ENCODE results near the gene SMAD4. TPM values are rescaled to one million over a fixed set of nuclear protein-coding genes. Genes with fewer than 3 reads are reported as not detected.
A peak's percentile ranks its signal among the peaks of the same experiment; 100 is the strongest.

SMAD4 gene
- total and polyA plus RNA-seq, 2 of the 13 experiments (the other 11 are each of a cell fraction or from before 2014, with no cell fraction given), result 70.2 to 72.0 TPM

GRCh38 chr18:51038110-51038509 is 8.1 kb downstream of the SMAD4 start (continued):
- no peak for TF ChIP-seq CREBL2 (CRISPR knock-in tag; IDR thresholded peaks at IDR 0.05; ENCODE audit: borderline replicate concordance)
- TF ChIP-seq CEBPB (IDR thresholded peaks at IDR 0.05; ENCODE audit: borderline replicate concordance, low read depth, low read length), result peak; percentile 84
- TF ChIP-seq, protein P1, sequence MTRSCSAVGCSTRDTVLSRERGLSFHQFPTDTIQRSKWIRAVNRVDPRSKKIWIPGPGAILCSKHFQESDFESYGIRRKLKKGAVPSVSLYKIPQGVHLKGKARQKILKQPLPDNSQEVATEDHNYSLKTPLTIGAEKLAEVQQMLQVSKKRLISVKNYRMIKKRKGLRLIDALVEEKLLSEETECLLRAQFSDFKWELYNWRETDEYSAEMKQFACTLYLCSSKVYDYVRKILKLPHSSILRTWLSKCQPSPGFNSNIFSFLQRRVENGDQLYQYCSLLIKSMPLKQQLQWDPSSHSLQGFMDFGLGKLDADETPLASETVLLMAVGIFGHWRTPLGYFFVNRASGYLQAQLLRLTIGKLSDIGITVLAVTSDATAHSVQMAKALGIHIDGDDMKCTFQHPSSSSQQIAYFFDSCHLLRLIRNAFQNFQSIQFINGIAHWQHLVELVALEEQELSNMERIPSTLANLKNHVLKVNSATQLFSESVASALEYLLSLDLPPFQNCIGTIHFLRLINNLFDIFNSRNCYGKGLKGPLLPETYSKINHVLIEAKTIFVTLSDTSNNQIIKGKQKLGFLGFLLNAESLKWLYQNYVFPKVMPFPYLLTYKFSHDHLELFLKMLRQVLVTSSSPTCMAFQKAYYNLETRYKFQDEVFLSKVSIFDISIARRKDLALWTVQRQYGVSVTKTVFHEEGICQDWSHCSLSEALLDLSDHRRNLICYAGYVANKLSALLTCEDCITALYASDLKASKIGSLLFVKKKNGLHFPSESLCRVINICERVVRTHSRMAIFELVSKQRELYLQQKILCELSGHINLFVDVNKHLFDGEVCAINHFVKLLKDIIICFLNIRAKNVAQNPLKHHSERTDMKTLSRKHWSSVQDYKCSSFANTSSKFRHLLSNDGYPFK (CRISPR knock-in tag; IDR thresholded peaks at IDR 0.05; ENCODE audit: borderline replicate concordance), result no peak
- no peak for TF ChIP-seq ZNF768 (CRISPR knock-in tag; IDR thresholded peaks at IDR 0.05)
- no peak for TF ChIP-seq ZFP36 (IDR thresholded peaks at IDR 0.05; ENCODE audit: borderline replicate concordance, low read depth, low read length, partially characterized antibody)
- TF ChIP-seq SRSF4 (IDR thresholded peaks at IDR 0.05; ENCODE audit: low read depth, low read length, poor library complexity, severe bottlenecking), result no peak

DNA sequence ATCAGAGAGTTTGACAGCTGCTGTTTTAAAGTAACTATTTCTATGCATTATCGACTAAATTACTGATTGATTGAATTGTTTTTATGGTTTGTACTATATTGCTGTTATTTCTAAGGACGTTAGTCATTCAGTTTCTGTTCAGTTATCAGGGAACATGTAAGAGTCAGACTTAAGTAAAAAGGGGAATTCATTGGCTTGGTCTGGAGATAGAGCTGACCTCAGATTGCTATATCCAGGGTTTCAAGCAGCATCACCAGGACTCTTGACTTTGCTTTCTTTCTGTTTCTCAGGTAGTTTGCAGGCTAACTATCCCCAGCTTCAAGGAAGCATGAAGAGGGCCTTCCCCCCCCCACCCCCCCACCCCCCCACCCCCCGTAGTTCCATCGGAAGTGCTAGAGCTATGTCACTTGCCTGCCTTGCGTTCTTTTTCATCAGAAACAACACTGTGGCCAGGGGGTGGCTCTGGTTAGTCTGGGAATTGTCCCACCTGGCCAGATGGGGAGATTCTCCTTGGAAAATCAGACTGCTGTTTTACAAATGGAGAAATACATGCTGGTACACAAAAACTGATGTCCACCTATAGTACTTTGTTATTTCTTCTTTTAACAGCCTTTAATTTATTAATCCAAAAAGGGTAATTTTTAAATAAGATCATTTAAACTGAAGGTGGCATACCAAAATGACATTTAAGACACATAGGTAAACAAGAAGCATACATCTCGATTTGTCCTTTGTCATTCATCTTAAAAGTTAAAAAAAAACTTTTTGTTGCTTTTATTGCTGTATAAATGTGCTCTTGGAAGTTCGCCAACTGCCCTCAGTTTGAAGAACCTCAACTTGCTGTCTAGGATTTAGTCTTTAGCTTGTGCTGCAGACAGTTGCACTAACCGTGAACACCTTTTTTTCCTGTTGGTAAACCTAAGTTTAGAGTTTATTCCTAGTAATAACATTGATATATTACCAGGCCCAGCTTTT is 9.4 kb downstream of the SMAD4 start:
- no TSS peak for BruUV-seq (replicated peaks)
- in situ Hi-C loops (cut with HindIII; ENCODE audit: extremely low pct_ligation_motif_present, low pct_unique_long_range_greater_than_20kb), result loop anchor here (5.0 kb wide), 1 partner anchor 72 kb away; the partner anchor contains the start of gene ELAC1
- TF ChIP-seq HNRNPK (IDR thresholded peaks at IDR 0.05; ENCODE audit: low read depth, low read length, poor library complexity, severe bottlenecking), result peak; percentile 42
- TF ChIP-seq ZMAT5 (CRISPR knock-in tag; IDR thresholded peaks at IDR 0.05; ENCODE audit: borderline replicate concordance, low read depth), result no peak
- TF ChIP-seq CREM (IDR thresholded peaks at IDR 0.05), result no peak
- no peak for TF ChIP-seq CREM (CRISPR knock-in tag; IDR thresholded peaks at IDR 0.05)
- 0 out of 2 replicates have a peak, but pooled peaks have one; percentile 1 for TF ChIP-seq ZNF770 (CRISPR knock-in tag; IDR thresholded peaks at IDR 0.05)
- TF ChIP-seq ZNF652 (CRISPR knock-in tag; IDR thresholded peaks at IDR 0.05; ENCODE audit: borderline replicate concordance, low read depth), result no peak
- no peak for TF ChIP-seq THAP7 (CRISPR knock-in tag; IDR thresholded peaks at IDR 0.05)
- TF ChIP-seq TGIF2 (CRISPR knock-in tag; IDR thresholded peaks at IDR 0.05), result no peak

More for the DNA sequence above, 9.4 kb downstream of the SMAD4 start:
- 52% methylated on average over 8 of the region's 8 CpGs for WGBS (ENCODE audit: low lambda C conversion rate)
- Histone ChIP-seq H3K27ac (ENCODE audit: extremely low read length, insufficient read depth, low read length) (peak overlapping the region; percentile 78), H3K4me3 (replicated peaks in 1 of 3; ENCODE audit: insufficient read depth in 1 of 3, low read depth in 2 of 3, low read length in 3 of 3) (no peak overlapping the region), H3K4me1 (ENCODE audit: insufficient read depth, low read length) (peaks cover 66% of the 10 kb centered on the region), H2AFZ (ENCODE audit: low read length) (no peak overlapping the region), H3K36me3 (replicated peaks in 1 of 2; ENCODE audit: control insufficient read depth in 1 of 2, insufficient read depth in 2 of 2, low read length in 2 of 2) (peaks cover 0 to 5% of the 10 kb centered on the region in 2 experiments; a peak in 1 of 5 replicates), H3K9me3 (ENCODE audit: low read length) (no peaks in the 10 kb centered on the region), H3K79me2 (ENCODE audit: insufficient read depth, low read length) (peaks cover 97% of the 10 kb centered on the region), H3K4me2 (ENCODE audit: low read depth, low read length) (no peak overlapping the region), H4K20me1 (ENCODE audit: insufficient read depth, low read length) (peaks cover 82% of the 10 kb centered on the region), H3K9ac (ENCODE audit: insufficient read depth, low read depth, low read length) (no peak overlapping the region), H3K27me3 (ENCODE audit: control insufficient read depth in 1 of 2, insufficient read depth in 2 of 2, low read length in 2 of 2) (no peaks in the 10 kb centered on the region)
- ATAC-seq (peak; percentile 37; the same call in 2 of the 3 replicates), FAIRE-seq (peak; percentile 18), DNase-seq (ENCODE audit: low spot score) (no peak)
- POLR2A ChIA-PET, result interaction anchor here (1.0 to 3.6 kb wide), 3 partner anchors 10 to 159 kb away, joined by 3 to 36 read pairs (median 21); partner anchors contain the start of genes ELAC1 and SMAD4
- intact Hi-C loops (cut with micrococcal nuclease; ENCODE audit: unreplicated experiment), result loop anchor here (2.0 to 10.0 kb wide), 2 partner anchors 67 to 165 kb away; partner anchors contain the start of gene ME2
- CTCF ChIA-PET (ENCODE audit: low intra/inter-chr PET ratio, low total read pairs), result no interaction called here
